Suprapubic skin (tissue), 4 donors: ENCODE results near the gene CTNND2. TPM values are rescaled to one million over a fixed set of nuclear protein-coding genes. Genes with fewer than 3 reads are reported as not detected.

Experiments used
- DNase-seq, 2 donors: peaks; one replicate each; pipeline ENCODE4 v3.0.0-alpha.2; 2019; ENCODE audit warnings: low spot score in 2 of 2
- H3K27ac ChIP-seq: fragments of 200-600 bp; sonication (generic); one replicate; pipeline ENCODE4 v1.5.1; 2019
- H3K27me3 ChIP-seq: fragments of 200-600 bp; sonication (generic); one replicate; pipeline ENCODE4 v1.5.1; 2019
- H3K36me3 ChIP-seq: fragments of 200-600 bp; sonication (generic); one replicate; pipeline ENCODE4 v1.5.1; 2019
- H3K4me1 ChIP-seq: fragments of 200-600 bp; sonication (generic); one replicate; pipeline ENCODE4 v1.5.1; 2019
- H3K4me3 ChIP-seq: fragments of 200-600 bp; sonication (generic); one replicate; pipeline ENCODE4 v1.5.1; 2019; ENCODE audit warnings: mild to moderate bottlenecking
- H3K9me3 ChIP-seq: fragments of 200-600 bp; sonication (generic); one replicate; pipeline ENCODE4 v1.5.1; 2019
- EP300 ChIP-seq: sonication (generic); formaldehyde crosslinking; IDR thresholded peaks from one replicate; pipeline ENCODE4 v1.6.1; 2017; ENCODE audit warnings: antibody characterized with exemption
- POLR2A ChIP-seq, 2 donors: fragments of 450-650 bp; IDR thresholded peaks; one replicate each; pipeline ENCODE4 v1.6.1; 2017; ENCODE audit warnings: antibody characterized with exemption in 2 of 2, mild to moderate bottlenecking in 2 of 2, moderate library complexity in 2 of 2
- POLR2AphosphoS5 ChIP-seq, 3 donors: sonication (generic); formaldehyde crosslinking; IDR thresholded peaks; one replicate each; pipeline ENCODE4 v1.6.1; 2017; ENCODE audit warnings: antibody characterized with exemption in 3 of 3
- WGBS: methylation state at CpG from one replicate; pipeline ENCODE4 v1.1.5; 2018; 5-methylcytosine and 5-hydroxymethylcytosine counted together
- total RNA-seq, 4 donors: library from RNA; depleted of rRNA; stranded (reverse); fragments of >200 nt; gene quantifications; one replicate each; pipeline ENCODE4 v1.1.0, GENCODE V29; 2016
- TF ChIP-seq, protein P1 (sequence below), 2 donors: fragments of 200-600 bp in 1 of 2; fragments of 450-650 bp in 1 of 2; sonication (generic) in 1 of 2; IDR thresholded peaks; one replicate each; pipeline ENCODE4 v1.5.1; 2016 to 2019; ENCODE audit warnings: antibody characterized with exemption in 2 of 2, mild to moderate bottlenecking in 1 of 2, moderate library complexity in 1 of 2

The CTNND2 gene
- total RNA-seq, 4 donors from 2014 or later = 0.40 to 3.8 (median 2.2) TPM

DNA sequence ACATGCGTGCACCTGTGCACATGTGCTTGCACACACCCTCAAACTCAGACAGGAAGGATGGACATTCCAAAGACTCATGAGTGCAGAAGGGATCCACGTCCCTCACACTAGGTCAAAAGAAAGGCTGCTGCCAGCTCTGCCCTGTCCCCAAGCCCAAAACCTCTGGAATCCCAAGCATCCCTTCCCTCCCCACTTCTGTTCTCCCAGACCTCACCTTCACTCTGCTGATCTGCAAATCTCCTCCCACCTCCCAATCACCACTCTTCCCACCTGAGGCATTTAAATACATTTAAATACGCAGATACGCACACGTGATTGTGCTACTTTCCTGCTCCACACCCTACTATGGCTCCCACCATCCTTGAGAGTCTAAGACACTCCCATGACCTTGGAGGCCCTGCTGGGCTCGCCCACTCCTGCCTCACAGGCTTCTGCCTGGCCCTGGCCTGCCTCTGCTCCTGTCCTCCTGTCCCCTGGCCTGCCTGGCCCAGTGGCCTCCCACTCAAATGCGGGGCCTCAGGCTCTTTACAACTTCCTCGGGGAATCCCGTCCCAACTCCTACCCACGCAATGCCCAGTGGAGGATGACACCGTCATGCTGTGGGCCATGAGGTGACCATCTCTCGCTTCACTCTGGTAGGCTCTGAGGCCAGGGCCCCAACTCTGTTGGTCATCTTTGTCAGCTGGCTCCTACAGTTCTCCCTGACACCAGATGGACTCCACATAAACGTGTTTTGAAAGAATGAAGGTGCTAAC, 664.8 kb downstream of the CTNND2 start:
- Histone ChIP-seq H3K9me3 (no peaks in the 10 kb centered on the region), H3K36me3 (no peaks in the 10 kb centered on the region), H3K27ac (no peak overlapping the region), H3K27me3 (no peaks in the 10 kb centered on the region), H3K4me1 (no peaks in the 10 kb centered on the region), H3K4me3 (no peak overlapping the region)
- no peak for DNase-seq
- WGBS = 87% methylated on average over 13 of the region's 13 CpGs
- no peak for TF ChIP-seq POLR2AphosphoS5 (IDR thresholded peaks at IDR 0.05)
- TF ChIP-seq EP300 = no peak
- TF ChIP-seq POLR2A (IDR thresholded peaks at IDR 0.05) = no peak
- TF ChIP-seq, protein P1, sequence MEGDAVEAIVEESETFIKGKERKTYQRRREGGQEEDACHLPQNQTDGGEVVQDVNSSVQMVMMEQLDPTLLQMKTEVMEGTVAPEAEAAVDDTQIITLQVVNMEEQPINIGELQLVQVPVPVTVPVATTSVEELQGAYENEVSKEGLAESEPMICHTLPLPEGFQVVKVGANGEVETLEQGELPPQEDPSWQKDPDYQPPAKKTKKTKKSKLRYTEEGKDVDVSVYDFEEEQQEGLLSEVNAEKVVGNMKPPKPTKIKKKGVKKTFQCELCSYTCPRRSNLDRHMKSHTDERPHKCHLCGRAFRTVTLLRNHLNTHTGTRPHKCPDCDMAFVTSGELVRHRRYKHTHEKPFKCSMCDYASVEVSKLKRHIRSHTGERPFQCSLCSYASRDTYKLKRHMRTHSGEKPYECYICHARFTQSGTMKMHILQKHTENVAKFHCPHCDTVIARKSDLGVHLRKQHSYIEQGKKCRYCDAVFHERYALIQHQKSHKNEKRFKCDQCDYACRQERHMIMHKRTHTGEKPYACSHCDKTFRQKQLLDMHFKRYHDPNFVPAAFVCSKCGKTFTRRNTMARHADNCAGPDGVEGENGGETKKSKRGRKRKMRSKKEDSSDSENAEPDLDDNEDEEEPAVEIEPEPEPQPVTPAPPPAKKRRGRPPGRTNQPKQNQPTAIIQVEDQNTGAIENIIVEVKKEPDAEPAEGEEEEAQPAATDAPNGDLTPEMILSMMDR (IDR thresholded peaks at IDR 0.05) = no peak

DNA sequence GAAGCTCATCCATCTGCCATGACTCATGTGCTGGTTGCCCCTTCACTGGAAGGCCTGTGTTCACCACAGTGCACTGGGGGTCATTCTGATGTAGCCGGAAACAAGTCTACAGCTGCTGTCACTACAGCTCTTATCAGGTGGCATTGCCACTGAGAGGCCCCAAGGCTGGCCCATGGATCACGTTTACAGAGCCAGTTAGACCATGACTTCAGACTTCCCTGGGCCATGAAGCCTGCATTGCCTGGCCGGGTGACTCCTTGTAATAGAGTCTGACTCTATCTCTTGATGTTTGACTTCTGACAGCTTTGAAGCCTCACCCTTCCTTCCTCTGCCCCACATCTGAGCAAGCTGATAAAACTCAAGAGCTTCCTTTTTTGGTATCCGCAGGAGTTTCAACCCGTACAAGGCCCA, 669.7 kb downstream of the CTNND2 start:
- H3K27me3 ChIP-seq = no peaks in the 10 kb centered on the region
- H3K27ac ChIP-seq = no peak overlapping the region
- TF ChIP-seq, protein P1 (IDR thresholded peaks at IDR 0.05) = no peak
- TF ChIP-seq EP300 = no peak
- no peak for TF ChIP-seq POLR2A (IDR thresholded peaks at IDR 0.05)
- TF ChIP-seq POLR2AphosphoS5 (IDR thresholded peaks at IDR 0.05) = no peak
- H3K9me3 ChIP-seq = no peaks in the 10 kb centered on the region
- no peaks in the 10 kb centered on the region for H3K4me1 ChIP-seq
- no peaks in the 10 kb centered on the region for H3K36me3 ChIP-seq
- DNase-seq = no peak
- H3K4me3 ChIP-seq = no peak overlapping the region
- WGBS = 67% methylated on average over 4 of the region's 5 CpGs

DNA sequence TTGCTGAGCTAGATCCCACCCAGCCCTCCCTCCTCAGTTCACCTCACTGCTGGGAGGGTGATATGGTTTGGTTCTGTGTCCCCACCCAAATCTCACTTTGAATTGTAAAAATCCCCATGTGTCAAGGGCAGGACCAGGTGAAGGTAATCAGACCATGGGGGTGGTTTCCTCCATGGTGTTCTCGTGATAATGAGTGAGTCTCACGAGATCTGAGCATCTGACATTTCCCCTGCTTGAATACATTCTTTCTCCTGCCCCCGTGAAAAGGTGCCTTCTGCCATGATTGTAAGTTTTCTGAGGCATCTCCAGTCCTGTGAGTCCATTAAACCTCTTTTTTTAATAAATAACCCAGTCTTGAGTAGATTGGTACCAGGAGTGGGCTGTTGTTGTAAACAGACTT, 673.4 kb downstream of the CTNND2 start:
- no peaks in the 10 kb centered on the region for H3K4me1 ChIP-seq

DNA sequence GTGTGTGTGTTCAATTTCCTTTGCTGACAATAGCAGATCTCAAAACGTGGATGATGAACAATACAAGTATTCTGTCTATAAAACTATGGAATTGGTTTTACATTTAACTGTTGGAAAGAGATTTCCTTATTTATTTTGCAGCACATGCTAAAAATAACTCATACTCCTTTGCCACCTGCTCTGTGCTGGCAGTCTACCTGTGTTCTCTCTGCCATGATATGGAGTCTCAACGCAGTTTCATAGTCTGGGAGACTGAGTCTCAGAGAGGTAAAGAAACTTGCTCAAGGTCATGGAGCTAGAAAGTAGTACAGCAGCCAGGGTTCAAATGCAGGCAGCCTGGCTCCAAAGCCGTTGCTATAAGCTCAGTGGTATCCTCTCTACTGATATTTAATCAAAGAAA, 677.2 kb downstream of the CTNND2 start:
- no peaks in the 10 kb centered on the region for H3K36me3 ChIP-seq
- H3K27ac ChIP-seq = no peak overlapping the region
- no peak overlapping the region for H3K4me3 ChIP-seq
- H3K4me1 ChIP-seq = no peaks in the 10 kb centered on the region
- no peak for TF ChIP-seq POLR2A (IDR thresholded peaks at IDR 0.05)
- TF ChIP-seq, protein P1 (IDR thresholded peaks at IDR 0.05) = no peak
- TF ChIP-seq POLR2AphosphoS5 (IDR thresholded peaks at IDR 0.05) = no peak
- no peak for TF ChIP-seq EP300
- no peak for DNase-seq
- H3K9me3 ChIP-seq = no peaks in the 10 kb centered on the region
- no peaks in the 10 kb centered on the region for H3K27me3 ChIP-seq
- WGBS = 67% methylated on average over 3 of the region's 3 CpGs

More for the DNA sequence above, 673.4 kb downstream of the CTNND2 start:
- H3K4me3 ChIP-seq = no peak overlapping the region
- no peaks in the 10 kb centered on the region for H3K27me3 ChIP-seq
- WGBS = 92% methylated on average over 3 of the region's 3 CpGs
- no peak for TF ChIP-seq POLR2A (IDR thresholded peaks at IDR 0.05)
- TF ChIP-seq, protein P1 (IDR thresholded peaks at IDR 0.05) = no peak
- no peak for TF ChIP-seq EP300
- no peak for TF ChIP-seq POLR2AphosphoS5 (IDR thresholded peaks at IDR 0.05)
- no peaks in the 10 kb centered on the region for H3K36me3 ChIP-seq
- DNase-seq = no peak
- H3K27ac ChIP-seq = no peak overlapping the region
- H3K9me3 ChIP-seq = no peaks in the 10 kb centered on the region

DNA sequence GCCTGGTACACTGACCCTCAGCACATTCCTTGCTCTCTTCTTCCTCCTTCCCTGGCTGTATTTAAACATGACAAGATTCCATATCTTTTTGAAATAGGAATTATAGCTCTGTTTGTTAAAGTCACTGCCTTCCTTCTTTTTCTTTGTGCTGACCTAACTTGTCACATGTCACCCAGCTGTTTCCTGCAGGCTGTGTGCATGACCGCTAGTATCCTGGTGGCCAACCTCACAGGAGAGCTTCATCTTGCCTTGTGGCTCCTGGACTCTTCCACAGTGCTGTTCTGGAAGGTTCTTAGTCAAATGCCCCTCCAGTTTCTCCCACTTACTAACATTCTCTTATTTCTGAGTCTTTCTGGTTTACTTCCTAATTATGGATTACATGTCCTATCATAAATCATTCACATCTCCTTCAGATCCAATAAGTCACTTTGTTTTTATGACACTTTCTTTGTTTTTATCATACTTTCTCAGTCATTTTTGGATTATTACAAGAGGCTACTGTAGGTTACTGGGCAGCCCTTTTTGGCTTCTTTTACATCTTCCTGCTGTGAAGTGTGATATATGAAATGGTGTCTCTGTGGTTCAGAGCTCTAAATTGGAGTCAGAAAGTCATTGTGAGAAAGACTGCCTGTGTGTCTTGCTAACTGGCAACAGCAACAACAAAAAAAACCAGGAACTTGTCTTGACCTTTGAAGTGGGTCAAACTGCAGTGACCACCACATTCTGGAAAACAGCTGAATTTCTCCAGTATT, 679.6 kb downstream of the CTNND2 start:
- Histone ChIP-seq H3K4me1 (no peaks in the 10 kb centered on the region), H3K27ac (no peak overlapping the region), H3K4me3 (no peak overlapping the region), H3K36me3 (no peaks in the 10 kb centered on the region), H3K9me3 (no peaks in the 10 kb centered on the region), H3K27me3 (no peaks in the 10 kb centered on the region)
- no peak for DNase-seq
- WGBS = 77% methylated on average over 1 of the region's 1 CpG
- TF ChIP-seq POLR2AphosphoS5 (IDR thresholded peaks at IDR 0.05) = no peak
- TF ChIP-seq, protein P1 (IDR thresholded peaks at IDR 0.05) = no peak
- TF ChIP-seq EP300 = no peak
- TF ChIP-seq POLR2A (IDR thresholded peaks at IDR 0.05) = no peak
